WTC11 (cell line): ENCODE measurements around the gene KIFC3. TPM values are rescaled to one million over a fixed set of nuclear protein-coding genes. Genes with fewer than 3 reads are reported as not detected.

Source experiments
- ATAC-seq: fragments of 200-7000 bp; cut with Tn5 transposase; 2 replicates; pipeline ENCODE4 v1.10.0; 2021; ENCODE audit warnings: mild to moderate bottlenecking, moderate library complexity
- CTCF ChIA-PET: fragments of 300-600 bp; sonication (Branson Sonifier 250); formaldehyde crosslinking; loops from one replicate; lab custom pipeline; 2021; ENCODE audit warnings: antibody characterized with exemption; lab: Charles Lee
- POLR2A ChIA-PET: fragments of 350-600 bp; sonication (Branson Sonifier 250); formaldehyde crosslinking; loops from one replicate; lab custom pipeline; 2021; ENCODE audit warnings: antibody characterized with exemption; lab: Charles Lee
- DNase-seq: peaks from one replicate; pipeline ENCODE4 v3.0.0; 2021; ENCODE audit warnings: low spot score
- H3K27ac Mint-ChIP-seq: 2 replicates; pipeline ENCODE4 v1.8.0; 2021; ENCODE audit warnings: mixed read lengths
- H3K27me3 Mint-ChIP-seq: 2 replicates; pipeline ENCODE4 v1.8.0; 2021; ENCODE audit warnings: low read depth, mild to moderate bottlenecking, moderate library complexity, mixed read lengths
- H3K36me3 Mint-ChIP-seq: 2 replicates; pipeline ENCODE4 v1.8.0; 2021; ENCODE audit warnings: mixed read lengths
- H3K4me1 Mint-ChIP-seq: 2 replicates; pipeline ENCODE4 v1.8.0; 2022; ENCODE audit warnings: mixed read lengths
- H3K4me3 Mint-ChIP-seq: 2 replicates; pipeline ENCODE4 v1.8.0; 2021; ENCODE audit warnings: mild to moderate bottlenecking, moderate library complexity, mixed read lengths
- H3K9me3 Mint-ChIP-seq: 2 replicates; pipeline ENCODE4 v1.8.0; 2021; ENCODE audit warnings: mixed read lengths
- ETV6 ChIP-seq: sonication (generic); formaldehyde crosslinking; IDR thresholded peaks from 2 replicates; pipeline ENCODE4 v1.8.1; 2022; ENCODE audit warnings: mild to moderate bottlenecking, missing genetic modification reagents
- FOXP1 ChIP-seq: sonication (generic); formaldehyde crosslinking; IDR thresholded peaks from 2 replicates; pipeline ENCODE4 v1.8.0; 2022; ENCODE audit warnings: missing genetic modification reagents, mild to moderate bottlenecking, moderate library complexity, borderline replicate concordance
- GABPB1 ChIP-seq: sonication (generic); formaldehyde crosslinking; IDR thresholded peaks from 2 replicates; pipeline ENCODE4 v1.8.1; 2023; ENCODE audit warnings: mild to moderate bottlenecking, missing genetic modification reagents
- MYBL2 ChIP-seq: sonication (generic); formaldehyde crosslinking; IDR thresholded peaks from 2 replicates; pipeline ENCODE4 v1.8.1; 2023; ENCODE audit warnings: mild to moderate bottlenecking, moderate library complexity, missing genetic modification reagents
- NR1H2 ChIP-seq: sonication (generic); formaldehyde crosslinking; IDR thresholded peaks from 2 replicates; pipeline ENCODE4 v1.9.0; 2021; ENCODE audit warnings: mild to moderate bottlenecking, moderate library complexity, missing genetic modification reagents
- PRRX2 ChIP-seq: fragments of 250-450 bp; sonication (Bioruptor Pico); IDR thresholded peaks from 2 replicates; pipeline ENCODE4 v1.8.0; 2021; ENCODE audit warnings: mild to moderate bottlenecking
- ZNF121 ChIP-seq: sonication (generic); formaldehyde crosslinking; IDR thresholded peaks from 2 replicates; pipeline ENCODE4 v1.8.0; 2023; ENCODE audit warnings: missing genetic modification reagents
- ZNF396 ChIP-seq: fragments of 250-450 bp; sonication (Bioruptor Pico); IDR thresholded peaks from 2 replicates; pipeline ENCODE4 v1.8.0; 2021; ENCODE audit warnings: mild to moderate bottlenecking, moderate library complexity, borderline replicate concordance
- ZNF671 ChIP-seq: fragments of 250-450 bp; sonication (Bioruptor Pico); IDR thresholded peaks from 2 replicates; pipeline ENCODE4 v1.8.0; 2021; ENCODE audit warnings: mild to moderate bottlenecking
- total RNA-seq: library from RNA; stranded (reverse); gene quantifications from 3 replicates; pipeline ENCODE4 v1.2.3, GENCODE V29; 2021
- TF ChIP-seq, protein P1 (sequence below): sonication (generic); formaldehyde crosslinking; IDR thresholded peaks from 2 replicates; pipeline ENCODE4 v1.8.0; 2023; ENCODE audit warnings: missing genetic modification reagents
- TF ChIP-seq, protein P2 (sequence below): fragments of 250-450 bp; sonication (Bioruptor Pico); conservative IDR thresholded peaks from 2 replicates; pipeline ENCODE4 v1.9.0; 2021; ENCODE audit warnings: mild to moderate bottlenecking
- TF ChIP-seq, protein P3 (sequence below): fragments of 250-450 bp; sonication (Bioruptor Pico); IDR thresholded peaks from 2 replicates; pipeline ENCODE4 v1.8.0; 2021; ENCODE audit warnings: mild to moderate bottlenecking
- TF ChIP-seq, protein P4 (sequence below): sonication (generic); formaldehyde crosslinking; IDR thresholded peaks from 2 replicates; pipeline ENCODE4 v1.8.1; 2023; ENCODE audit warnings: mild to moderate bottlenecking, missing genetic modification reagents

Gene KIFC3
- total RNA-seq, 1 experiment from 2014 or later: 11.6 TPM

DNA sequence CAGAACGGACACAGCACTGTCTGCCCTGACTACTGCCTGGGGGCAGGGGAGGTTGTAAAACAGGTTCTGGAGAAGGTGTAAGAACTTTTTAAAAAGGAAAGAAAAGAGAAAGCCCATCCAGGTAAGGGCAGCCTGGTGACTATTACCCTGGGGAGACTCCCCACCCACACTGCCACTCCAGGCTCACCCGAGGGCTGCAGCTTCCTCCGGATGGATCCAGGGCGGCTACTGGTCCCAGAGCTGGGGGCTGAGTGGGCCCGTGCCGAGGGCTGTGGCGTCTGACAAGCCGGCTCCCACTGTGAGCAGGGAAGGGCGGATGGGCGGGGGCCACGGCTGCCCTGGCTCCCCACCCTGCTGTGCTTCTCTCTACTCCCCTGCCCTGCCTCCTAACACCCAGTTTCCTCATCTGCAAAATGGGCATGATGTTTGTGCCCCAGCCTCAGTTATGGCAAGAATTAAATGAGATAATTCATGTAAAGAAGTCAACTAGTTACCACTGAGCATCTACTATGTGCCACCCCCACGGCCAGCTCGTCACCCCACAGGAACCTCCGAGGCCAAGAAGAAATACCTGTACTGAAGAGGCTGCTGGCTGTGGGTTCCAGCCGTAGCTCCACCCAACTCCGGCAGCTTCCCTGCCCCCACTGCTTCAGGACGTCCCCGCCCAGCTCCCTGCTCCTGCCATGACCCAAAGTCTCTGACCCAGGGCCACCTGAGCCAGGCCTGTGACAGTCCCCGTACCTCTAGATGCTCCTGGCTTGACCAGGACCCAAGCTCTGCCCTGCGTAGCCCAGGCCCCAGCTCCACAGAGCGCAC is 42.5 kb downstream of the KIFC3 start:
- H3K4me3 Mint-ChIP-seq: no peak overlapping the region
- CTCF ChIA-PET: interaction anchor here (0.6 to 2.9 kb wide), 15 partner anchors 8 to 363 kb away, joined by 3 to 18 read pairs (median 4); partner anchors contain the start of gene KATNB1

DNA sequence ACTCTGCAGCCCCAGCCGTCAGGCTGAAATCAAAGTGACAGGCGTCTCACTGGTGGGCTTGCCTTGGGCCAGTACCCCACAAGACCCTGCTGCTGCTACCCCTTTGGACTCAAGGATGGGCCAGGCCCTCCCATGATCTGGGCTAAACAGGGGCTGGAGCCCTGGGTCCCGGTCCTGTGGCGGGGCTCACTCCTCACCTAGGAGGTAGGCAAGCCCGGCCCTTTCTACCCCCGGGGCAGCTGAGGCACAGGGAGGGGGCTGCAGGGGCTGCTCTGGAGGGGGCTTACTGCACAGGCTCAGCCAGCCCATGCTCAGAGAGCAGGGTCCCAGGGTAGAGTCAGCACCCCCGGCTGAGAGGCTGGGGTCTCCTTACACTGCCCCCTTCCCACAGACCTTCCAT is 43.2 kb downstream of the KIFC3 start:
- ChIA-PET CTCF (interaction anchor here (1.7 to 2.9 kb wide), 4 partner anchors 16 to 183 kb away, joined by 5 to 18 read pairs (median 9); partner anchors contain the start of gene KATNB1), POLR2A (no interaction called here)
- peaks cover 2% of the 10 kb centered on the region; the same call in 1 of the 2 replicates for H3K36me3 Mint-ChIP-seq
- no peak overlapping the region; the same call in 1 of the 2 replicates for H3K27ac Mint-ChIP-seq
- H3K4me1 Mint-ChIP-seq: peaks cover 14% of the 10 kb centered on the region
- H3K27me3 Mint-ChIP-seq: no peaks in the 10 kb centered on the region
- ATAC-seq (no peak), DNase-seq (no peak)
- TF ChIP-seq, protein P1, sequence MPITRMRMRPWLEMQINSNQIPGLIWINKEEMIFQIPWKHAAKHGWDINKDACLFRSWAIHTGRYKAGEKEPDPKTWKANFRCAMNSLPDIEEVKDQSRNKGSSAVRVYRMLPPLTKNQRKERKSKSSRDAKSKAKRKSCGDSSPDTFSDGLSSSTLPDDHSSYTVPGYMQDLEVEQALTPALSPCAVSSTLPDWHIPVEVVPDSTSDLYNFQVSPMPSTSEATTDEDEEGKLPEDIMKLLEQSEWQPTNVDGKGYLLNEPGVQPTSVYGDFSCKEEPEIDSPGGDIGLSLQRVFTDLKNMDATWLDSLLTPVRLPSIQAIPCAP: no peak
- no peak overlapping the region for H3K4me3 Mint-ChIP-seq
- no peaks in the 10 kb centered on the region for H3K9me3 Mint-ChIP-seq

More for the DNA sequence above, 42.5 kb downstream of the KIFC3 start:
- Mint-ChIP-seq H3K27ac (peak overlapping the region; percentile 83), H3K36me3 (peaks cover 2% of the 10 kb centered on the region; the same call in 1 of the 2 replicates), H3K27me3 (no peaks in the 10 kb centered on the region), H3K9me3 (no peaks in the 10 kb centered on the region), H3K4me1 (peaks cover 14% of the 10 kb centered on the region)
- POLR2A ChIA-PET: interaction anchor here (0.7 kb wide), 1 partner anchor 16 kb away, joined by 3 read pairs; no protein-coding TSS in a partner anchor
- no peak for TF ChIP-seq MYBL2 (CRISPR knock-in tag)
- no peak for TF ChIP-seq ZNF396
- TF ChIP-seq PRRX2: no peak
- no peak for TF ChIP-seq NR1H2 (CRISPR knock-in tag)
- TF ChIP-seq, protein P2, sequence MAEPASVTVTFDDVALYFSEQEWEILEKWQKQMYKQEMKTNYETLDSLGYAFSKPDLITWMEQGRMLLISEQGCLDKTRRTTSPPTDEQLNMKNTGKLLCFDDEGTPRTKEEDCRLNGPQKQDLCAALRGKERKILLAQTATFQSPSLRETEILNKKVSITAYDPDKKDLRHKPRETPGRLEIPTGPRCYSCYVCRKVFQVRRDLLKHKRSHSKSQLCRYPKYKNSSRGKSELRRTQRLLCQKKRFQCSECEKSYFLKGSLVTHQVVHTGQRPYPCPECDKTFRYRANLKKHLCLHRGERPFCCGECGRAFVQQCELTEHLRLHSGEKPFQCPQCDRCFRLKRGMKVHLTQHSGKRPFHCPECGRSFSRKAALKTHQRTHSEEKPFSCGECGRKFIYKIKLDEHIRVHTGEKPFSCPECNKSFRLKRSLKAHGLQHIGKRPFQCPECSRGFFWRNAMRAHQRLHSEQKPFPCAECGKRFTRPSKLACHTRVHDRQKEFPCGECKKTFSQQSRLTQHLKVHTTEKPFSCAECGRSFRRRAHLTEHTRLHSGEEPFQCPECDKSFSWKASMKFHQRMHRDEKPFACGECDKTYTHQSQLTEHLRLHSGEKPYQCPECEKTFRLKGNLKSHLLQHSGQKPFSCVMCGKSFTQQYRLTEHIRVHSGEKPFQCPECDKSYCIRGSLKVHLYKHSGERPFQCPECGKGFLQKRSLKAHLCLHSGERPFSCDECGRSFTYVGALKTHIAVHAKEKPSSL (CRISPR knock-in tag): no peak
- no peak for TF ChIP-seq GABPB1 (CRISPR knock-in tag)
- TF ChIP-seq FOXP1: no peak
- TF ChIP-seq, protein P3, sequence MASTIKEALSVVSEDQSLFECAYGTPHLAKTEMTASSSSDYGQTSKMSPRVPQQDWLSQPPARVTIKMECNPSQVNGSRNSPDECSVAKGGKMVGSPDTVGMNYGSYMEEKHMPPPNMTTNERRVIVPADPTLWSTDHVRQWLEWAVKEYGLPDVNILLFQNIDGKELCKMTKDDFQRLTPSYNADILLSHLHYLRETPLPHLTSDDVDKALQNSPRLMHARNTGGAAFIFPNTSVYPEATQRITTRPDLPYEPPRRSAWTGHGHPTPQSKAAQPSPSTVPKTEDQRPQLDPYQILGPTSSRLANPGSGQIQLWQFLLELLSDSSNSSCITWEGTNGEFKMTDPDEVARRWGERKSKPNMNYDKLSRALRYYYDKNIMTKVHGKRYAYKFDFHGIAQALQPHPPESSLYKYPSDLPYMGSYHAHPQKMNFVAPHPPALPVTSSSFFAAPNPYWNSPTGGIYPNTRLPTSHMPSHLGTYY: no peak
- TF ChIP-seq, protein P1: no peak
- TF ChIP-seq, protein P4, sequence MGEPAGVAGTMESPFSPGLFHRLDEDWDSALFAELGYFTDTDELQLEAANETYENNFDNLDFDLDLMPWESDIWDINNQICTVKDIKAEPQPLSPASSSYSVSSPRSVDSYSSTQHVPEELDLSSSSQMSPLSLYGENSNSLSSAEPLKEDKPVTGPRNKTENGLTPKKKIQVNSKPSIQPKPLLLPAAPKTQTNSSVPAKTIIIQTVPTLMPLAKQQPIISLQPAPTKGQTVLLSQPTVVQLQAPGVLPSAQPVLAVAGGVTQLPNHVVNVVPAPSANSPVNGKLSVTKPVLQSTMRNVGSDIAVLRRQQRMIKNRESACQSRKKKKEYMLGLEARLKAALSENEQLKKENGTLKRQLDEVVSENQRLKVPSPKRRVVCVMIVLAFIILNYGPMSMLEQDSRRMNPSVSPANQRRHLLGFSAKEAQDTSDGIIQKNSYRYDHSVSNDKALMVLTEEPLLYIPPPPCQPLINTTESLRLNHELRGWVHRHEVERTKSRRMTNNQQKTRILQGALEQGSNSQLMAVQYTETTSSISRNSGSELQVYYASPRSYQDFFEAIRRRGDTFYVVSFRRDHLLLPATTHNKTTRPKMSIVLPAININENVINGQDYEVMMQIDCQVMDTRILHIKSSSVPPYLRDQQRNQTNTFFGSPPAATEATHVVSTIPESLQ (CRISPR knock-in tag): no peak
- TF ChIP-seq ETV6: no peak
- TF ChIP-seq ZNF671 (CRISPR knock-in tag): no peak
- DNase-seq: no peak
- no peak for ATAC-seq

DNA sequence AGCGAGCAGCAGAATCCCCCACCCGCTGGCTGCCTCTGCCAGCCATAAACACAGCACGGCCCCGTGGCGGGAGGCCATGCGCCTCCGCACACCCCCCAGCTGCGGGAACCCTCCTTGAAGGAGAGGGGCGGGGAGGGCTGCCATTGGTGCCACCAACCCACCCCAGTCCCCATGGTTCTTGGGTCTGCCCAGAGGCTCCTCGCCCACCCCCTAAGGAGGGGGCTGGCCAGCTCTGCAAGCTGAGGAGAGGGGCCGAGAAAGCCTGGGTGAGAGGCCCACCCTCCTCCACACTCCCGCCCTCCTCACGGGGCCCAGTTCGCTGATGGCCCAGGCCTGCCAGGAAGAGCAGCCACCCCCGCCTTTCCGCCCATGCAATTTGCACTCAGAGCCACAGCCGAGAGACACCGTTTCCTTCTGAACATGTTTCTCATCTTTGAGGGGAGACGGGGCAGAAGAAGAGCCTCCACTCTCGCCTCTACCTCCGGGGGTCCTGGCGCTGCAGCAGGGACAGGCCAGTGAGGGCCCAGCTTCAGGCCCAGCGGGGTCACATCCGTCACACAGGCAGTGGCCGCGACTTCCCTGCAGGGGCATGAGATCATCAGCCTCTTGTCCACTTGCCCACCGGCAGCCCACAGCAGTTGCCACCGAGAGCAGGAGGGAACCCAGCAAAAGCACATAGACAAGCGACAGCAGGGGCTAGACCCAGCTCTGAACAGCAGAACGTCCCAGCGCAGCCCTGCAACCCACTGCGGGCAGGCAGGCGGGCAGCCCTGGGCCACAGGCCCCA is 43.8 kb downstream of the KIFC3 start:
- CTCF ChIA-PET: interaction anchor here (0.8 to 2.9 kb wide), 7 partner anchors 9 to 108 kb away, joined by 3 to 11 read pairs (median 5); no protein-coding TSS in a partner anchor
- no peaks in the 10 kb centered on the region for H3K27me3 Mint-ChIP-seq
- POLR2A ChIA-PET: no interaction called here
- no peak overlapping the region for H3K27ac Mint-ChIP-seq
- peaks cover 2% of the 10 kb centered on the region; the same call in 1 of the 2 replicates for H3K36me3 Mint-ChIP-seq
- H3K4me1 Mint-ChIP-seq: peaks cover 14% of the 10 kb centered on the region
- no peak for DNase-seq
- ATAC-seq: no peak
- H3K4me3 Mint-ChIP-seq: no peak overlapping the region
- no peaks in the 10 kb centered on the region for H3K9me3 Mint-ChIP-seq
- TF ChIP-seq ZNF121 (0 out of 2 replicates have a peak, but pooled peaks have one; percentile 36), ZNF396 (no peak)
- TF ChIP-seq, all 79 proteins: peak for 1
